HepG2 (cell line): ENCODE measurements around the gene RUNDC1. TPM values are rescaled to one million over a fixed set of nuclear protein-coding genes. Genes with fewer than 3 reads are reported as not detected.

ENCODE experiments used
- ARNTL ChIP-seq: sonication (generic); formaldehyde crosslinking; IDR thresholded peaks from 2 replicates; pipeline ENCODE4 v1.4.0; 2020; ENCODE audit warnings: mild to moderate bottlenecking, missing genetic modification reagents
- CHCHD3 ChIP-seq: sonication (generic); formaldehyde crosslinking; IDR thresholded peaks from 2 replicates; pipeline ENCODE4 v1.8.0; 2022; ENCODE audit warnings: mild to moderate bottlenecking, missing genetic modification reagents, moderate library complexity
- ESRRA ChIP-seq: sonication (generic); formaldehyde crosslinking; IDR thresholded peaks from 2 replicates; pipeline ENCODE4 v1.5.1; 2020; ENCODE audit warnings: mild to moderate bottlenecking, low read depth, missing genetic modification reagents
- FUBP1 ChIP-seq: sonication (generic); formaldehyde crosslinking; IDR thresholded peaks from 2 replicates; pipeline ENCODE4 v1.5.1; 2020; ENCODE audit warnings: missing genetic modification reagents, mild to moderate bottlenecking, borderline replicate concordance
- MTA1 ChIP-seq: sonication (generic); formaldehyde crosslinking; IDR thresholded peaks from 2 replicates; pipeline ENCODE4 v1.4.0; 2020; ENCODE audit warnings: missing genetic modification reagents, mild to moderate bottlenecking, borderline replicate concordance
- PHB2 ChIP-seq: fragments of 450-650 bp; IDR thresholded peaks from 2 replicates; pipeline ENCODE4 v1.6.1; 2018; ENCODE audit not compliant: partially characterized antibody
- POLR2AphosphoS2 ChIP-seq: IDR thresholded peaks from 2 replicates; pipeline ENCODE4 v1.6.1; 2011; ENCODE audit warnings: low read depth, low read length, improper control_type of control experiment
- SMC3 ChIP-seq: IDR thresholded peaks from 2 replicates; pipeline ENCODE4 v1.6.1; 2011; ENCODE audit warnings: low read length, improper control_type of control experiment
- SP5 ChIP-seq: IDR thresholded peaks from 2 replicates; pipeline ENCODE4 v1.6.1; 2016; ENCODE audit warnings: low read depth, borderline replicate concordance
- THAP9 ChIP-seq: sonication (generic); formaldehyde crosslinking; IDR thresholded peaks from 2 replicates; pipeline ENCODE4; 2020; ENCODE audit warnings: missing genetic modification reagents, mild to moderate bottlenecking, borderline replicate concordance
- TOE1 ChIP-seq: sonication (generic); formaldehyde crosslinking; IDR thresholded peaks from 2 replicates; pipeline ENCODE4 v1.4.0; 2020; ENCODE audit warnings: mild to moderate bottlenecking, missing genetic modification reagents
- TRIM24 ChIP-seq: sonication (generic); formaldehyde crosslinking; IDR thresholded peaks from 2 replicates; pipeline ENCODE4 v1.8.0; 2022; ENCODE audit warnings: mild to moderate bottlenecking, missing genetic modification reagents
- ZFP91 ChIP-seq: sonication (generic); formaldehyde crosslinking; IDR thresholded peaks from 2 replicates; pipeline ENCODE4 v1.9.0; 2022; ENCODE audit warnings: missing genetic modification reagents, mild to moderate bottlenecking, borderline replicate concordance
- ZNF350 ChIP-seq: sonication (generic); formaldehyde crosslinking; IDR thresholded peaks from 2 replicates; pipeline ENCODE4 v1.4.0; 2020; ENCODE audit warnings: mild to moderate bottlenecking, low read depth, missing genetic modification reagents, borderline replicate concordance
- ZNF468 ChIP-seq: sonication (generic); formaldehyde crosslinking; IDR thresholded peaks from 2 replicates; pipeline ENCODE4 v1.8.0; 2022; ENCODE audit warnings: mild to moderate bottlenecking, moderate library complexity, missing genetic modification reagents
- ZNF569 ChIP-seq: sonication (generic); formaldehyde crosslinking; IDR thresholded peaks from 2 replicates; pipeline ENCODE4 v1.5.0; 2020; ENCODE audit warnings: mild to moderate bottlenecking, missing genetic modification reagents, moderate library complexity, borderline replicate concordance
- ZNF713 ChIP-seq: sonication (generic); formaldehyde crosslinking; IDR thresholded peaks from 2 replicates; pipeline ENCODE4 v1.4.0; 2020; ENCODE audit warnings: mild to moderate bottlenecking, missing genetic modification reagents
- ZNF878 ChIP-seq: sonication (generic); formaldehyde crosslinking; IDR thresholded peaks from 2 replicates; pipeline ENCODE4 v1.8.1; 2023; ENCODE audit warnings: mild to moderate bottlenecking, missing genetic modification reagents, moderate library complexity
- polyA plus RNA-seq, 8 experiments: library from polyadenylated mRNA; depleted of rRNA in 3 of 8; stranded (reverse) in 7 of 8; unstranded in 1 of 8; fragments of >200 nt; fragmentation: Illumina TruSeq in 4 of 8; extraction: Trizol in 4 of 8; gene quantifications; 2 replicates each; pipeline versions ENCODE4 v1.2.1 to v1.2.3, GENCODE V29; 2011 to 2016; ENCODE audit warnings: low read depth in 4 of 8, missing spikeins in 1 of 8, mixed read lengths in 1 of 8; ENCODE audit not compliant: insufficient read depth in 1 of 8
- total RNA-seq, 5 experiments: library from RNA; depleted of rRNA; stranded (reverse); fragments of >200 nt; fragmentation: Illumina TruSeq; extraction: Trizol; gene quantifications; 2 replicates each; pipeline ENCODE4 v1.2.3, GENCODE V29; 2016; ENCODE audit warnings: low read depth in 1 of 5

Gene RUNDC1
- total and polyA plus RNA-seq, 2 of the 13 experiments (the other 11 are each of a cell fraction or from before 2014, with no cell fraction given): 10.3 to 11.4 TPM

GRCh38 chr17:42997984-42998938 is 17.9 kb downstream of the RUNDC1 start, which contains the start of gene RPL27 (continued):
- no peak for TF ChIP-seq FUBP1 (CRISPR knock-in tag)
- TF ChIP-seq ZNF569 (CRISPR knock-in tag): no peak; the same call in 1 of the 2 replicates
- no peak for TF ChIP-seq PHB2
- peak; percentile 77 for TF ChIP-seq TOE1
- peak; percentile 69; the same call in 1 of the 2 replicates for TF ChIP-seq ZNF713 (CRISPR knock-in tag)
- peak; percentile 96 for TF ChIP-seq MTA1 (CRISPR knock-in tag)
- peak; percentile 88 for TF ChIP-seq POLR2AphosphoS2
- 0 out of 2 replicates have a peak, but pooled peaks have one; percentile 60 for TF ChIP-seq CHCHD3 (CRISPR knock-in tag)
- peak; percentile 90; the same call in 1 of the 2 replicates for TF ChIP-seq ZNF468 (CRISPR knock-in tag)
- TF ChIP-seq ZNF350 (CRISPR knock-in tag): peak; percentile 100
- peak; percentile 97 for TF ChIP-seq ARNTL (CRISPR knock-in tag)
- TF ChIP-seq SP5: peak; percentile 96
- TF ChIP-seq ZNF878 (CRISPR knock-in tag): peak; percentile 95
- peak; percentile 87 for TF ChIP-seq SMC3
- peak; percentile 100 for TF ChIP-seq THAP9 (CRISPR knock-in tag)
- TF ChIP-seq TRIM24 (CRISPR knock-in tag): no peak
- TF ChIP-seq ESRRA: peak; percentile 87; the same call in 1 of the 2 replicates
- peak; percentile 96; the same call in 1 of the 2 replicates for TF ChIP-seq ZFP91 (CRISPR knock-in tag)
